ENCODE results near the gene IPO9.

IPO9 gene

GRCh38 chr1:201828820-201829774 is at the start of gene IPO9:
Gene IPO9, plus strand, starts transcription at chr1:201829157. Its CDS starts 53 bp downstream, at chr1:201829210.
- H3K4me3 ChIP-seq: peak within 1 kb of the TSS; percentile 63 to 99 (median 93)
- peak within 1 kb of the TSS; percentile 33 to 96 (median 92) for H3K27ac ChIP-seq

- no peak overlapping the region for H3K4me3 ChIP-seq
- H3K27ac ChIP-seq: peak overlapping the region in 4 of 21 experiments; percentile 2 to 38 (median 24)
These were observed 49.5 kb upstream of the IPO9 start for GRCh38 chr1:201779351-201779880.

- H3K27ac ChIP-seq: peak overlapping the region in 1 of 21 experiments; percentile 7
- no peak overlapping the region for H3K4me3 ChIP-seq
These were observed 48.0 kb upstream of the IPO9 start for GRCh38 chr1:201780952-201781351.

- peak overlapping the region in 3 of 21 experiments; percentile 7 to 34 (median 28) for H3K27ac ChIP-seq
- H3K4me3 ChIP-seq: no peak overlapping the region
These were observed 47.5 kb upstream of the IPO9 start for GRCh38 chr1:201781437-201781836.

- H3K27ac ChIP-seq: no peak overlapping the region
- H3K4me3 ChIP-seq: no peak overlapping the region
These were observed 46.6 kb upstream of the IPO9 start for GRCh38 chr1:201782353-201782752.

- H3K27ac ChIP-seq: no peak overlapping the region
- H3K4me3 ChIP-seq: no peak overlapping the region
These were observed 45.9 kb upstream of the IPO9 start for GRCh38 chr1:201783058-201783457.

GRCh38 chr1:201783572-201783971 is 45.4 kb upstream of the IPO9 start:
- H3K4me3 ChIP-seq: no peak overlapping the region
- H3K27ac ChIP-seq: no peak overlapping the region

- Histone ChIP-seq H3K4me3 (no peak overlapping the region), H3K27ac (no peak overlapping the region)
These were observed 43.7 kb upstream of the IPO9 start for GRCh38 chr1:201785291-201785690.

- Histone ChIP-seq H3K4me3 (no peak overlapping the region), H3K27ac (peak overlapping the region in 10 of 21 experiments; percentile 14 to 69 (median 41))
These were observed 42.1 kb upstream of the IPO9 start for GRCh38 chr1:201786824-201787223.

- H3K4me3 ChIP-seq: no peak overlapping the region
- peak overlapping the region in 6 of 21 experiments; percentile 8 to 78 (median 40) for H3K27ac ChIP-seq
These were observed 40.7 kb upstream of the IPO9 start for GRCh38 chr1:201788296-201788695.

- Histone ChIP-seq H3K27ac (peak overlapping the region in 13 of 21 experiments; percentile 2 to 81 (median 48)), H3K4me3 (no peak overlapping the region)
These were observed 39.7 kb upstream of the IPO9 start for GRCh38 chr1:201789245-201789644.

GRCh38 chr1:201790261-201790660 is 38.7 kb upstream of the IPO9 start:
- H3K27ac ChIP-seq: peak overlapping the region in 13 of 21 experiments; percentile 2 to 81 (median 60)
- no peak overlapping the region for H3K4me3 ChIP-seq

- H3K4me3 ChIP-seq: no peak overlapping the region
- peak overlapping the region in 16 of 21 experiments; percentile 8 to 81 (median 50) for H3K27ac ChIP-seq
These were observed 37.7 kb upstream of the IPO9 start for GRCh38 chr1:201791051-201791778.

GRCh38 chr1:201791779-201792173 is 37.2 kb upstream of the IPO9 start:
- H3K27ac ChIP-seq: peak overlapping the region in 15 of 21 experiments; percentile 14 to 81 (median 44)
- no peak overlapping the region for H3K4me3 ChIP-seq

GRCh38 chr1:201792534-201793305 is 36.2 kb upstream of the IPO9 start:
- H3K27ac ChIP-seq: peak overlapping the region in 15 of 21 experiments; percentile 11 to 81 (median 37)
- H3K4me3 ChIP-seq: no peak overlapping the region

- H3K4me3 ChIP-seq: no peak overlapping the region
- H3K27ac ChIP-seq: no peak overlapping the region
These were observed 35.5 kb upstream of the IPO9 start for GRCh38 chr1:201793306-201793925.

- Histone ChIP-seq H3K27ac (no peak overlapping the region), H3K4me3 (no peak overlapping the region)
These were observed 33.9 kb upstream of the IPO9 start for GRCh38 chr1:201795066-201795465.

- Histone ChIP-seq H3K4me3 (no peak overlapping the region), H3K27ac (no peak overlapping the region)
These were observed 28.7 kb upstream of the IPO9 start for GRCh38 chr1:201800246-201800645.

GRCh38 chr1:201806801-201807200 is 22.2 kb upstream of the IPO9 start:
- Histone ChIP-seq H3K27ac (no peak overlapping the region), H3K4me3 (no peak overlapping the region)

Measured in skin epidermis (tissue), 12 donors.